HepG2 (cell line): ENCODE data around the gene SLC28A1. TPM values are rescaled to one million over a fixed set of nuclear protein-coding genes. Genes with fewer than 3 reads are reported as not detected.

ENCODE experiments used
- ATAC-seq: fragments of 200-7000 bp; cut with Tn5 transposase; 3 replicates; pipeline ENCODE4 v1.9.1; 2020; ENCODE audit warnings: mild to moderate bottlenecking, moderate library complexity
- BruUV-seq: library from RNA; stranded (reverse); fragments of 400-500 nt; replicated peaks from 2 replicates; lab custom pipeline; 2021; lab: Mats Ljungman, UMichigan
- CTCF ChIA-PET: fragments of 300-600 bp; formaldehyde crosslinking; extraction: SDS; loops from one replicate; lab custom pipeline; 2021; ENCODE audit warnings: low total read pairs, inconsistent platforms, low intra/inter-chr PET ratio; lab: Yijun Ruan, JAX
- POLR2A ChIA-PET: fragments of 350-600 bp; sonication (Branson Sonifier 250); formaldehyde crosslinking; loops from one replicate; lab custom pipeline; 2020; ENCODE audit warnings: antibody characterized with exemption, inconsistent platforms; lab: Yijun Ruan, JAX
- DNase-seq: peaks from one replicate; pipeline ENCODE4 v3.0.0-alpha.2; 2015; ENCODE audit warnings: low spot score
- FAIRE-seq: peaks from 3 replicates; lab custom pipeline; 2011; peaks lifted over from hg19 to GRCh38; lab: Jason Lieb, UNC
- H2AFZ ChIP-seq: one replicate; pipeline ENCODE4 v1.6.1; 2011; ENCODE audit warnings: low read length, inconsistent platforms
- H3K27ac ChIP-seq: fragments of 300-600 bp; 3 replicates; pipeline ENCODE4 v1.8.0; 2011; ENCODE audit warnings: mixed run types, mild to moderate bottlenecking, mixed read lengths, low read length, inconsistent platforms; ENCODE audit not compliant: insufficient read depth; ENCODE audit errors: extremely low read length
- H3K27me3 ChIP-seq, 2 experiments: fragments of 200-600 bp in 1 of 2; 2 replicates in 1 of 2; 3 replicates in 1 of 2; pipeline versions ENCODE4 v1.6.0 to v1.8.0; 2011; ENCODE audit warnings: low read length in 2 of 2, mild to moderate bottlenecking in 2 of 2, moderate library complexity in 2 of 2, inconsistent platforms in 1 of 2; ENCODE audit not compliant: insufficient read depth in 2 of 2, control insufficient read depth in 1 of 2
- H3K36me3 ChIP-seq, 2 experiments: fragments of 200-600 bp in 1 of 2; replicated peaks in 1 of 2; 2 replicates in 1 of 2; 3 replicates in 1 of 2; pipeline versions ENCODE4 v1.5.1 to v1.8.0; 2011; ENCODE audit warnings: low read length in 2 of 2, inconsistent platforms in 1 of 2; ENCODE audit not compliant: insufficient read depth in 2 of 2, control insufficient read depth in 1 of 2
- H3K4me1 ChIP-seq: 2 replicates; pipeline ENCODE4 v1.5.1; 2012; ENCODE audit warnings: low read length, inconsistent platforms; ENCODE audit not compliant: insufficient read depth
- H3K4me2 ChIP-seq: 2 replicates; pipeline ENCODE4 v1.6.0; 2011; ENCODE audit warnings: low read depth, low read length, inconsistent platforms
- H3K4me3 ChIP-seq, 3 experiments: fragments of 200-600 bp in 1 of 3; sonication (generic), shearing (Covaris generic) in 1 of 3; replicated peaks in 1 of 3; 2 replicates each; pipeline ENCODE4 v1.5.1; 2011 to 2016; ENCODE audit warnings: low read length in 3 of 3, inconsistent platforms in 2 of 3, low read depth in 2 of 3, mild to moderate bottlenecking in 2 of 3, control low read depth in 1 of 3, mixed read lengths in 1 of 3; ENCODE audit not compliant: insufficient read depth in 1 of 3
- H3K79me2 ChIP-seq: one replicate; pipeline ENCODE4 v1.6.1; 2011; ENCODE audit warnings: low read length, inconsistent platforms; ENCODE audit not compliant: insufficient read depth
- H3K9ac ChIP-seq: 2 replicates; pipeline ENCODE4 v1.6.0; 2011; ENCODE audit warnings: mild to moderate bottlenecking, low read depth, low read length, inconsistent platforms; ENCODE audit not compliant: insufficient read depth
- H3K9me3 ChIP-seq: 2 replicates; pipeline ENCODE4 v1.5.1; 2012; ENCODE audit warnings: mild to moderate bottlenecking, low read length
- H4K20me1 ChIP-seq: 2 replicates; pipeline ENCODE4 v1.6.0; 2011; ENCODE audit warnings: inconsistent platforms, mild to moderate bottlenecking, low read length, moderate library complexity; ENCODE audit not compliant: insufficient read depth
- CHCHD3 ChIP-seq: sonication (generic); formaldehyde crosslinking; IDR thresholded peaks from 2 replicates; pipeline ENCODE4 v1.8.0; 2022; ENCODE audit warnings: mild to moderate bottlenecking, missing genetic modification reagents, moderate library complexity
- JARID2 ChIP-seq: sonication (generic); formaldehyde crosslinking; IDR thresholded peaks from 2 replicates; pipeline ENCODE4 v1.8.1; 2023; ENCODE audit warnings: missing genetic modification reagents, inconsistent platforms; ENCODE audit not compliant: insufficient replicate concordance
- MIER2 ChIP-seq: IDR thresholded peaks from 2 replicates; pipeline ENCODE4 v1.6.1; 2016; ENCODE audit warnings: missing biosample characterization, missing genetic modification reagents
- MYC ChIP-seq: sonication (generic); formaldehyde crosslinking; IDR thresholded peaks from 2 replicates; pipeline ENCODE4 v1.9.0; 2021; ENCODE audit warnings: missing genetic modification reagents, borderline replicate concordance
- NCOA1 ChIP-seq: sonication (generic); formaldehyde crosslinking; IDR thresholded peaks from 2 replicates; pipeline ENCODE4 v1.9.0; 2021; ENCODE audit warnings: missing genetic modification reagents
- PITX1 ChIP-seq: sonication (generic); formaldehyde crosslinking; IDR thresholded peaks from 2 replicates; pipeline ENCODE4 v1.5.1; 2020; ENCODE audit warnings: mild to moderate bottlenecking, missing genetic modification reagents
- PPARG ChIP-seq: conservative IDR thresholded peaks from 2 replicates; pipeline ENCODE4 v1.6.1; 2016; ENCODE audit warnings: missing biosample characterization, missing genetic modification reagents
- SP2 ChIP-seq: sonication (generic); formaldehyde crosslinking; IDR thresholded peaks from 2 replicates; pipeline ENCODE4 v1.5.1; 2020; ENCODE audit warnings: mild to moderate bottlenecking, missing genetic modification reagents
- ZNF354B ChIP-seq: sonication (generic); formaldehyde crosslinking; IDR thresholded peaks from 2 replicates; pipeline ENCODE4 v1.8.0; 2022; ENCODE audit warnings: mild to moderate bottlenecking, missing genetic modification reagents
- ZNF382 ChIP-seq: sonication (generic); formaldehyde crosslinking; IDR thresholded peaks from 2 replicates; pipeline ENCODE4 v1.5.0; 2020; ENCODE audit warnings: missing genetic modification reagents, mild to moderate bottlenecking, borderline replicate concordance
- ZNF430 ChIP-seq: sonication (generic); formaldehyde crosslinking; IDR thresholded peaks from 2 replicates; pipeline ENCODE4 v1.9.0; 2021; ENCODE audit warnings: mild to moderate bottlenecking, missing genetic modification reagents
- ZNF552 ChIP-seq: sonication (generic); formaldehyde crosslinking; IDR thresholded peaks from 2 replicates; pipeline ENCODE4 v1.9.0; 2022; ENCODE audit warnings: missing genetic modification reagents, mild to moderate bottlenecking, borderline replicate concordance
- ZNF891 ChIP-seq: sonication (generic); formaldehyde crosslinking; IDR thresholded peaks from 2 replicates; pipeline ENCODE4 v1.5.0; 2020; ENCODE audit warnings: mild to moderate bottlenecking, missing genetic modification reagents
- WGBS: methylation state at CpG from one replicate; pipeline ENCODE4 v1.1.6; 2017; ENCODE audit warnings: low lambda C conversion rate; 5-methylcytosine and 5-hydroxymethylcytosine counted together
- in situ Hi-C: cut with HindIII; loops from 2 replicates; pipeline ENCODE4 v1.10.0; 2017; ENCODE audit warnings: low pct_unique_long_range_greater_than_20kb; ENCODE audit not compliant: extremely low pct_ligation_motif_present
- intact Hi-C: fragments of 100-400 bp; cut with micrococcal nuclease; formaldehyde crosslinking; loops from one replicate; pipeline ENCODE4 v1.10.0; 2022; ENCODE audit not compliant: unreplicated experiment
- polyA plus RNA-seq, 8 experiments: library from polyadenylated mRNA; depleted of rRNA in 3 of 8; stranded (reverse) in 7 of 8; unstranded in 1 of 8; fragments of >200 nt; fragmentation: Illumina TruSeq in 4 of 8; extraction: Trizol in 4 of 8; gene quantifications; 2 replicates each; pipeline versions ENCODE4 v1.2.1 to v1.2.3, GENCODE V29; 2011 to 2016; ENCODE audit warnings: low read depth in 4 of 8, missing spikeins in 1 of 8, mixed read lengths in 1 of 8; ENCODE audit not compliant: insufficient read depth in 1 of 8
- total RNA-seq, 5 experiments: library from RNA; depleted of rRNA; stranded (reverse); fragments of >200 nt; fragmentation: Illumina TruSeq; extraction: Trizol; gene quantifications; 2 replicates each; pipeline ENCODE4 v1.2.3, GENCODE V29; 2016; ENCODE audit warnings: low read depth in 1 of 5
- TF ChIP-seq, protein P1 (sequence below): sonication (generic); formaldehyde crosslinking; IDR thresholded peaks from 2 replicates; pipeline ENCODE4 v1.8.0; 2022; ENCODE audit warnings: mild to moderate bottlenecking, missing genetic modification reagents
- TF ChIP-seq, protein P2 (sequence below): sonication (generic); formaldehyde crosslinking; conservative IDR thresholded peaks from 2 replicates; pipeline ENCODE4 v1.8.0; 2022; ENCODE audit warnings: low read depth, missing genetic modification reagents
- TF ChIP-seq, protein P3 (sequence below): sonication (generic); formaldehyde crosslinking; IDR thresholded peaks from 2 replicates; pipeline ENCODE4 v1.4.0; 2020; ENCODE audit warnings: missing genetic modification reagents
- TF ChIP-seq, protein P4 (sequence below): IDR thresholded peaks from 2 replicates; pipeline ENCODE4 v1.6.1; 2016

The SLC28A1 gene
- total and polyA plus RNA-seq, 2 of the 13 experiments (the other 11 are each of a cell fraction or from before 2014, with no cell fraction given): 0.31 to 5.8 TPM

DNA sequence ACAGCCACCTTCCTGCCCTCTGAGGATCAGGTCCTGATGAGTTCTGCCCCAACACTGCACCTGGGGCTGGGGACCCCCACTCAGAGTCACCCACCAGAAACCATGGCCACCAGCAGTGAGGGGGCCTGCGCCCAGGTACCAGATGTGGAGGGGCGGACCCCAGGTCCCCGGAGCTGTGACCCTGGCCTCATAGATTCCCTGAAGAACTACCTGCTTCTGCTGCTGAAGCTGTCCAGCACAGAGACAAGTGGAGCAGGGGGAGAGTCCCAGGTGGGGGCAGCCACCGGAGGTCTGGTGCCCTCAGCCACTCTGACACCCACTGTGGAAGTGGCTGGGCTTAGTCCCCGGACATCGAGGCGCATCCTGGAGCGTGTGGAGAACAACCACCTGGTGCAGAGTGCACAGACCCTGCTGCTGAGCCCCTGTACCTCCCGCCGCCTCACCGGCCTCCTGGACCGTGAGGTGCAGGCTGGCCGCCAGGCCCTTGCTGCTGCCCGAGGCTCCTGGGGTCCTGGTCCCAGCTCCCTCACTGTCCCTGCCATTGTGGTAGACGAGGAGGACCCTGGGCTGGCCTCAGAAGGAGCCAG lies 27.0 kb upstream of the SLC28A1 start:
- Histone ChIP-seq H3K9me3 (no peaks in the 10 kb centered on the region), H3K36me3 (no peaks in the 10 kb centered on the region), H2AFZ (no peak overlapping the region), H3K27ac (no peak overlapping the region), H3K79me2 (no peaks in the 10 kb centered on the region), H3K4me2 (no peak overlapping the region), H4K20me1 (no peaks in the 10 kb centered on the region), H3K4me3 (no peak overlapping the region; a peak in 1 of 6 replicates), H3K4me1 (peaks cover 25% of the 10 kb centered on the region), H3K27me3 (peaks cover 10 to 46% of the 10 kb centered on the region in 2 experiments; a peak in 4 of 5 replicates), H3K9ac (no peak overlapping the region)
- intact Hi-C loops (no loop called here), in situ Hi-C loops (no loop called here)
- WGBS: 36% methylated on average over 10 of the region's 15 CpGs
- DNase-seq (no peak), FAIRE-seq (no peak), ATAC-seq (peak; percentile 45)
- CTCF ChIA-PET: no interaction called here
- no TSS peak for BruUV-seq
- POLR2A ChIA-PET: no interaction called here
- no peak for TF ChIP-seq CHCHD3
- no peak for TF ChIP-seq MIER2 (CRISPR knock-in tag)
- TF ChIP-seq, protein P1, sequence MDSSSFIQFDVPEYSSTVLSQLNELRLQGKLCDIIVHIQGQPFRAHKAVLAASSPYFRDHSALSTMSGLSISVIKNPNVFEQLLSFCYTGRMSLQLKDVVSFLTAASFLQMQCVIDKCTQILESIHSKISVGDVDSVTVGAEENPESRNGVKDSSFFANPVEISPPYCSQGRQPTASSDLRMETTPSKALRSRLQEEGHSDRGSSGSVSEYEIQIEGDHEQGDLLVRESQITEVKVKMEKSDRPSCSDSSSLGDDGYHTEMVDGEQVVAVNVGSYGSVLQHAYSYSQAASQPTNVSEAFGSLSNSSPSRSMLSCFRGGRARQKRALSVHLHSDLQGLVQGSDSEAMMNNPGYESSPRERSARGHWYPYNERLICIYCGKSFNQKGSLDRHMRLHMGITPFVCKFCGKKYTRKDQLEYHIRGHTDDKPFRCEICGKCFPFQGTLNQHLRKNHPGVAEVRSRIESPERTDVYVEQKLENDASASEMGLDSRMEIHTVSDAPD: no peak
- TF ChIP-seq ZNF354B (CRISPR knock-in tag): no peak
- TF ChIP-seq, protein P2, sequence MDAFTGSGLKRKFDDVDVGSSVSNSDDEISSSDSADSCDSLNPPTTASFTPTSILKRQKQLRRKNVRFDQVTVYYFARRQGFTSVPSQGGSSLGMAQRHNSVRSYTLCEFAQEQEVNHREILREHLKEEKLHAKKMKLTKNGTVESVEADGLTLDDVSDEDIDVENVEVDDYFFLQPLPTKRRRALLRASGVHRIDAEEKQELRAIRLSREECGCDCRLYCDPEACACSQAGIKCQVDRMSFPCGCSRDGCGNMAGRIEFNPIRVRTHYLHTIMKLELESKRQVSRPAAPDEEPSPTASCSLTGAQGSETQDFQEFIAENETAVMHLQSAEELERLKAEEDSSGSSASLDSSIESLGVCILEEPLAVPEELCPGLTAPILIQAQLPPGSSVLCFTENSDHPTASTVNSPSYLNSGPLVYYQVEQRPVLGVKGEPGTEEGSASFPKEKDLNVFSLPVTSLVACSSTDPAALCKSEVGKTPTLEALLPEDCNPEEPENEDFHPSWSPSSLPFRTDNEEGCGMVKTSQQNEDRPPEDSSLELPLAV (CRISPR knock-in tag): no peak
- TF ChIP-seq ZNF891: no peak
- no peak for TF ChIP-seq PITX1 (CRISPR knock-in tag)
- TF ChIP-seq ZNF552 (CRISPR knock-in tag): no peak
- TF ChIP-seq SP2 (CRISPR knock-in tag): no peak
- no peak for TF ChIP-seq ZNF430
- no peak for TF ChIP-seq ZNF382 (CRISPR knock-in tag)
- TF ChIP-seq PPARG (CRISPR knock-in tag): no peak
- TF ChIP-seq, protein P3, sequence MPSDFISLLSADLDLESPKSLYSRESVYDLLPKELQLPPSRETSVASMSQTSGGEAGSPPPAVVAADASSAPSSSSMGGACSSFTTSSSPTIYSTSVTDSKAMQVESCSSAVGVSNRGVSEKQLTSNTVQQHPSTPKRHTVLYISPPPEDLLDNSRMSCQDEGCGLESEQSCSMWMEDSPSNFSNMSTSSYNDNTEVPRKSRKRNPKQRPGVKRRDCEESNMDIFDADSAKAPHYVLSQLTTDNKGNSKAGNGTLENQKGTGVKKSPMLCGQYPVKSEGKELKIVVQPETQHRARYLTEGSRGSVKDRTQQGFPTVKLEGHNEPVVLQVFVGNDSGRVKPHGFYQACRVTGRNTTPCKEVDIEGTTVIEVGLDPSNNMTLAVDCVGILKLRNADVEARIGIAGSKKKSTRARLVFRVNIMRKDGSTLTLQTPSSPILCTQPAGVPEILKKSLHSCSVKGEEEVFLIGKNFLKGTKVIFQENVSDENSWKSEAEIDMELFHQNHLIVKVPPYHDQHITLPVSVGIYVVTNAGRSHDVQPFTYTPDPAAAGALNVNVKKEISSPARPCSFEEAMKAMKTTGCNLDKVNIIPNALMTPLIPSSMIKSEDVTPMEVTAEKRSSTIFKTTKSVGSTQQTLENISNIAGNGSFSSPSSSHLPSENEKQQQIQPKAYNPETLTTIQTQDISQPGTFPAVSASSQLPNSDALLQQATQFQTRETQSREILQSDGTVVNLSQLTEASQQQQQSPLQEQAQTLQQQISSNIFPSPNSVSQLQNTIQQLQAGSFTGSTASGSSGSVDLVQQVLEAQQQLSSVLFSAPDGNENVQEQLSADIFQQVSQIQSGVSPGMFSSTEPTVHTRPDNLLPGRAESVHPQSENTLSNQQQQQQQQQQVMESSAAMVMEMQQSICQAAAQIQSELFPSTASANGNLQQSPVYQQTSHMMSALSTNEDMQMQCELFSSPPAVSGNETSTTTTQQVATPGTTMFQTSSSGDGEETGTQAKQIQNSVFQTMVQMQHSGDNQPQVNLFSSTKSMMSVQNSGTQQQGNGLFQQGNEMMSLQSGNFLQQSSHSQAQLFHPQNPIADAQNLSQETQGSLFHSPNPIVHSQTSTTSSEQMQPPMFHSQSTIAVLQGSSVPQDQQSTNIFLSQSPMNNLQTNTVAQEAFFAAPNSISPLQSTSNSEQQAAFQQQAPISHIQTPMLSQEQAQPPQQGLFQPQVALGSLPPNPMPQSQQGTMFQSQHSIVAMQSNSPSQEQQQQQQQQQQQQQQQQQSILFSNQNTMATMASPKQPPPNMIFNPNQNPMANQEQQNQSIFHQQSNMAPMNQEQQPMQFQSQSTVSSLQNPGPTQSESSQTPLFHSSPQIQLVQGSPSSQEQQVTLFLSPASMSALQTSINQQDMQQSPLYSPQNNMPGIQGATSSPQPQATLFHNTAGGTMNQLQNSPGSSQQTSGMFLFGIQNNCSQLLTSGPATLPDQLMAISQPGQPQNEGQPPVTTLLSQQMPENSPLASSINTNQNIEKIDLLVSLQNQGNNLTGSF: no peak
- TF ChIP-seq NCOA1 (CRISPR knock-in tag): no peak
- TF ChIP-seq, protein P4, sequence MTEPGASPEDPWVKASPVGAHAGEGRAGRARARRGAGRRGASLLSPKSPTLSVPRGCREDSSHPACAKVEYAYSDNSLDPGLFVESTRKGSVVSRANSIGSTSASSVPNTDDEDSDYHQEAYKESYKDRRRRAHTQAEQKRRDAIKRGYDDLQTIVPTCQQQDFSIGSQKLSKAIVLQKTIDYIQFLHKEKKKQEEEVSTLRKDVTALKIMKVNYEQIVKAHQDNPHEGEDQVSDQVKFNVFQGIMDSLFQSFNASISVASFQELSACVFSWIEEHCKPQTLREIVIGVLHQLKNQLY (CRISPR knock-in tag): no peak
- no peak for TF ChIP-seq MYC (CRISPR knock-in tag)
- no peak for TF ChIP-seq JARID2 (CRISPR knock-in tag)
